ENCODE measurements around the gene MADD. TPM values are rescaled to one million over a fixed set of nuclear protein-coding genes. Genes with fewer than 3 reads are reported as not detected.
"Not testable (repeated sequence)": the region's sequence is repeated elsewhere in the genome, so short reads cannot be mapped to it uniquely, and the experiment has no call there.

The MADD gene
- polyA plus RNA-seq, 4 donors = 36.9 to 53.8 (median 39.4) TPM

- DNase-seq (ENCODE audit: low read depth in 4 of 4, low spot score in 3 of 4) = no peak
Measured at GRCh38 chr11:47317064-47317828, 47.3 kb downstream of the MADD start.

- DNase-seq (ENCODE audit: low read depth in 4 of 4, low spot score in 3 of 4) = no peak
Measured at GRCh38 chr11:47318166-47318565, 48.2 kb downstream of the MADD start.

- no peak for DNase-seq (ENCODE audit: low read depth in 4 of 4, low spot score in 3 of 4)
Measured at GRCh38 chr11:47324520-47324919, 54.6 kb downstream of the MADD start.

- no peak for DNase-seq (ENCODE audit: low read depth in 4 of 4, low spot score in 3 of 4)
Measured at GRCh38 chr11:47325271-47326041, 55.5 kb downstream of the MADD start.

GRCh38 chr11:47326198-47326597 lies 56.3 kb downstream of the MADD start:
- DNase-seq (ENCODE audit: low read depth in 4 of 4, low spot score in 3 of 4) = no peak

GRCh38 chr11:47327025-47327424 lies 57.1 kb downstream of the MADD start:
- no peak for DNase-seq (ENCODE audit: low read depth in 4 of 4, low spot score in 3 of 4)

GRCh38 chr11:47327949-47328348 lies 58.0 kb downstream of the MADD start:
- DNase-seq (ENCODE audit: low read depth in 4 of 4, low spot score in 3 of 4) = no peak

GRCh38 chr11:47328449-47329390 lies 58.8 kb downstream of the MADD start:
- DNase-seq (ENCODE audit: low read depth in 4 of 4, low spot score in 3 of 4) = no peak

GRCh38 chr11:47329431-47329986 lies 59.6 kb downstream of the MADD start:
- no peak for DNase-seq (ENCODE audit: low read depth in 4 of 4, low spot score in 3 of 4)

- DNase-seq (ENCODE audit: low read depth in 4 of 4, low spot score in 3 of 4) = no peak
Measured at GRCh38 chr11:47329987-47330931, 60.3 kb downstream of the MADD start.

GRCh38 chr11:47331454-47332302 lies 61.7 kb downstream of the MADD start:
- DNase-seq (ENCODE audit: low read depth in 4 of 4, low spot score in 3 of 4) = no peak

GRCh38 chr11:47332303-47332711 lies 62.4 kb downstream of the MADD start:
- no peak for DNase-seq (ENCODE audit: low read depth in 4 of 4, low spot score in 3 of 4)

GRCh38 chr11:47332791-47333525 lies 63.0 kb downstream of the MADD start:
- no peak for DNase-seq (ENCODE audit: low read depth in 4 of 4, low spot score in 3 of 4)

- DNase-seq (ENCODE audit: low read depth in 4 of 4, low spot score in 3 of 4) = no peak
Measured at GRCh38 chr11:47333526-47333845, 63.6 kb downstream of the MADD start.

- no peak for DNase-seq (ENCODE audit: low read depth in 4 of 4, low spot score in 3 of 4)
Measured at GRCh38 chr11:47333886-47334443, 64.0 kb downstream of the MADD start.

GRCh38 chr11:47334699-47335411 lies 64.9 kb downstream of the MADD start:
- not testable (repeated sequence) for DNase-seq (ENCODE audit: low read depth in 4 of 4, low spot score in 3 of 4)

- no peak for DNase-seq (ENCODE audit: low read depth in 4 of 4, low spot score in 3 of 4)
Measured at GRCh38 chr11:47335733-47336132, 65.8 kb downstream of the MADD start.
